ENCODE measurements around the gene ARHGEF4. TPM values are rescaled to one million over a fixed set of nuclear protein-coding genes. Genes with fewer than 3 reads are reported as not detected.

Gene ARHGEF4
- total RNA-seq, 1 experiment from 2014 or later: 12.6 TPM

GRCh38 chr2:130831356-130831755, 5.4 kb upstream of the ARHGEF4 start:
- H2BK120ac ChIP-seq (ENCODE audit: low read depth, low read length, poor library complexity, severe bottlenecking): no peak overlapping the region
- H4K20me1 ChIP-seq (ENCODE audit: control insufficient read depth, insufficient read depth, insufficient read length): no peaks in the 10 kb centered on the region
- H3K4me2 ChIP-seq (ENCODE audit: insufficient read depth, insufficient read length, low read length): no peak overlapping the region
- H3K27ac Mint-ChIP-seq: no peak overlapping the region
- H3K23me2 ChIP-seq (ENCODE audit: insufficient read length, low read depth, low read length, poor library complexity, severe bottlenecking): no peaks in the 10 kb centered on the region
- peaks cover 26% of the 10 kb centered on the region for H3K27me3 Mint-ChIP-seq (ENCODE audit: low read depth)
- no peak overlapping the region for H2BK15ac ChIP-seq (ENCODE audit: low read depth, low read length)
- no peak overlapping the region for H3K4ac ChIP-seq (ENCODE audit: low read depth, low read length)
- H4K91ac ChIP-seq (ENCODE audit: insufficient read length, low read depth, low read length): no peak overlapping the region
- no peak overlapping the region for H2BK5ac ChIP-seq (ENCODE audit: insufficient read length, low read length)
- no peaks in the 10 kb centered on the region; a peak in 1 of 5 replicates for H3K9me3 Mint-ChIP-seq
- H3K23ac ChIP-seq (ENCODE audit: insufficient read length, low read depth, low read length): no peak overlapping the region
- H2AK5ac ChIP-seq (ENCODE audit: insufficient read length, low read length): no peak overlapping the region
- H3K9ac ChIP-seq (ENCODE audit: extremely low read depth, insufficient read length, low read length): no peak overlapping the region
- no peaks in the 10 kb centered on the region for H3K9me3 ChIP-seq (ENCODE audit: control insufficient read depth, low read depth, low read length)
- no peak for DNase-seq
- no peak overlapping the region for H2AFZ ChIP-seq (ENCODE audit: low read length)
- no peak overlapping the region for H3K56ac ChIP-seq (ENCODE audit: insufficient read length, low read depth, low read length)
- no peak overlapping the region for H4K5ac ChIP-seq (ENCODE audit: insufficient read length, low read depth, low read length)
- no peaks in the 10 kb centered on the region for H3K36me3 Mint-ChIP-seq (ENCODE audit: insufficient read depth in 1 of 3, low read depth in 3 of 3)
- H3K4me3 Mint-ChIP-seq: no peak overlapping the region
- H3T11ph ChIP-seq (ENCODE audit: low read length): no peak overlapping the region
- TF ChIP-seq CTCF (conservative IDR thresholded peaks at IDR 0.05): no peak
- H3K79me1 ChIP-seq (ENCODE audit: insufficient read depth, low read depth, low read length, poor library complexity, severe bottlenecking): no peaks in the 10 kb centered on the region
- H3K14ac ChIP-seq (ENCODE audit: insufficient read depth, low read length): no peak overlapping the region
- peaks cover 25 to 45% of the 10 kb centered on the region in 2 experiments for H3K4me1 Mint-ChIP-seq
- no peak overlapping the region for H4K8ac ChIP-seq (replicated peaks; ENCODE audit: insufficient read length, low read depth, low read length)
- no peak overlapping the region for H3K18ac ChIP-seq (ENCODE audit: insufficient read length, low read depth, low read length)
- no peaks in the 10 kb centered on the region for H3K79me2 ChIP-seq (ENCODE audit: insufficient read depth, low read length)
- no CpG with 5 or more reads among the region's 6 CpGs for WGBS (ENCODE audit: extremely low coverage, insufficient read length, low lambda C conversion rate)
- H3K4me1 ChIP-seq (ENCODE audit: insufficient read depth, low read length): no peaks in the 10 kb centered on the region; the same call in 1 of the 2 replicates
- H3K27me3 ChIP-seq (ENCODE audit: insufficient read depth, low read length): no peaks in the 10 kb centered on the region; the same call in 1 of the 2 replicates
- H3K27ac ChIP-seq (ENCODE audit: insufficient read length, low read depth, low read length): no peak overlapping the region
- H2BK20ac ChIP-seq (ENCODE audit: low read depth, low read length, poor library complexity, severe bottlenecking): no peak overlapping the region
- H2BK12ac ChIP-seq (ENCODE audit: insufficient read length, low read depth, low read length): no peak overlapping the region
